ENCODE measurements around the gene FGF9. TPM values are rescaled to one million over a fixed set of nuclear protein-coding genes. Genes with fewer than 3 reads are reported as not detected.
A peak's percentile ranks its signal among the peaks of the same experiment; 100 is the strongest.

The FGF9 gene
- total RNA-seq, 5 donors from 2014 or later (not counting 1 experiment from before 2014, with no cell fraction given) = 1.2 to 3.7 (median 2.9) TPM

GRCh38 chr13:21638319-21639282 is 32.3 kb upstream of the FGF9 start:
- Histone ChIP-seq H3K27ac (ENCODE audit: low read length) (no peak overlapping the region), H3K27me3 (replicated peaks in 1 of 2; ENCODE audit: control insufficient read depth in 2 of 2, extremely low read depth in 1 of 2, insufficient read depth in 2 of 2, low read length in 1 of 2) (peaks cover 0 to 14% of the 10 kb centered on the region in 2 experiments), H3K36me3 (ENCODE audit: control insufficient read depth in 2 of 2, extremely low read depth in 1 of 2, insufficient read depth in 1 of 2, low read length in 1 of 2) (no peaks in the 10 kb centered on the region), H3K9me3 (no peaks in the 10 kb centered on the region), H3K4me1 (ENCODE audit: control insufficient read depth in 1 of 2, extremely low read depth in 1 of 2, insufficient read depth in 2 of 2, low read length in 2 of 2) (peaks cover 0 to 3% of the 10 kb centered on the region in 2 experiments), H3K4me3 (ENCODE audit: control insufficient read depth in 1 of 2, extremely low read depth in 1 of 2, low read length in 1 of 2) (no peak overlapping the region)
- Mint-ChIP-seq H3K27me3 (peaks cover 5 to 12% of the 10 kb centered on the region in 2 donors), H3K36me3 (no peaks in the 10 kb centered on the region), H3K4me1 (peaks cover 0 to 4% (median 2%) of the 10 kb centered on the region in 3 donors), H3K27ac (no peak overlapping the region), H3K4me3 (no peak overlapping the region), H3K9me3 (no peaks in the 10 kb centered on the region)
- 0% methylated on average over 1 of the region's 6 CpGs for WGBS (ENCODE audit: insufficient coverage)
- DNase-seq (peak in 17 of 35 experiments; percentile 8 to 66 (median 16)), ATAC-seq (replicated peaks in 1 of 4) (no peak)
- CTCF ChIA-PET = interaction anchor here (0.5 to 1.8 kb wide), 22 partner anchors 9 to 1157 kb away, joined by 3 to 14 read pairs (median 3); partner anchors contain the start of genes FGF9 (in 1 of the 2) and MICU2 (in 1 of the 2)
- POLR2A ChIA-PET = interaction anchor here in 1 of 2 donors (0.5 kb wide), 1 partner anchor 567 kb away, joined by 5 read pairs; no protein-coding TSS in a partner anchor

GRCh38 chr13:21639561-21639960 is 31.3 kb upstream of the FGF9 start:
- no peak overlapping the region for H3K4me3 Mint-ChIP-seq
- Histone ChIP-seq H3K9me3 (no peaks in the 10 kb centered on the region), H3K4me3 (ENCODE audit: control insufficient read depth in 1 of 2, extremely low read depth in 1 of 2, low read length in 1 of 2) (no peak overlapping the region), H3K4me1 (ENCODE audit: control insufficient read depth in 1 of 2, extremely low read depth in 1 of 2, insufficient read depth in 2 of 2, low read length in 2 of 2) (peaks cover 0 to 3% of the 10 kb centered on the region in 2 experiments), H3K27me3 (replicated peaks in 1 of 2; ENCODE audit: control insufficient read depth in 2 of 2, extremely low read depth in 1 of 2, insufficient read depth in 2 of 2, low read length in 1 of 2) (peaks cover 0 to 14% of the 10 kb centered on the region in 2 experiments), H3K36me3 (ENCODE audit: control insufficient read depth in 2 of 2, extremely low read depth in 1 of 2, insufficient read depth in 1 of 2, low read length in 1 of 2) (no peaks in the 10 kb centered on the region), H3K27ac (ENCODE audit: low read length) (no peak overlapping the region)
- no peak for DNase-seq
- ATAC-seq (replicated peaks in 1 of 4) = no peak
- ChIA-PET CTCF (interaction anchor here in 1 of 2 donors (1.4 kb wide), 1 partner anchor 36 kb away, joined by 4 read pairs; the partner anchor contains the start of gene MICU2), POLR2A (no interaction called here)
- WGBS (ENCODE audit: insufficient coverage) = 20% methylated on average over 1 of the region's 5 CpGs
- peaks cover 0 to 4% (median 2%) of the 10 kb centered on the region in 3 donors for H3K4me1 Mint-ChIP-seq
- no peaks in the 10 kb centered on the region for H3K9me3 Mint-ChIP-seq
- no peak overlapping the region for H3K27ac Mint-ChIP-seq
- peaks cover 5 to 12% of the 10 kb centered on the region in 2 donors for H3K27me3 Mint-ChIP-seq
- no peaks in the 10 kb centered on the region for H3K36me3 Mint-ChIP-seq

GRCh38 chr13:21641629-21642028 is 29.2 kb upstream of the FGF9 start:
- Histone ChIP-seq H3K9me3 (no peaks in the 10 kb centered on the region), H3K4me1 (ENCODE audit: control insufficient read depth in 1 of 2, extremely low read depth in 1 of 2, insufficient read depth in 2 of 2, low read length in 2 of 2) (peaks cover 0 to 3% of the 10 kb centered on the region in 2 experiments), H3K27ac (ENCODE audit: low read length) (no peak overlapping the region), H3K36me3 (ENCODE audit: control insufficient read depth in 2 of 2, extremely low read depth in 1 of 2, insufficient read depth in 1 of 2, low read length in 1 of 2) (no peaks in the 10 kb centered on the region), H3K27me3 (replicated peaks in 1 of 2; ENCODE audit: control insufficient read depth in 2 of 2, extremely low read depth in 1 of 2, insufficient read depth in 2 of 2, low read length in 1 of 2) (peaks cover 0 to 8% of the 10 kb centered on the region in 2 experiments), H3K4me3 (ENCODE audit: control insufficient read depth in 1 of 2, extremely low read depth in 1 of 2, low read length in 1 of 2) (no peak overlapping the region)
- H3K4me3 Mint-ChIP-seq = no peak overlapping the region
- 100% methylated on average over 1 of the region's 2 CpGs for WGBS (ENCODE audit: insufficient coverage)
- peaks cover 0 to 4% (median 2%) of the 10 kb centered on the region in 3 donors for H3K4me1 Mint-ChIP-seq
- H3K36me3 Mint-ChIP-seq = no peaks in the 10 kb centered on the region
- no peaks in the 10 kb centered on the region for H3K9me3 Mint-ChIP-seq
- no peak overlapping the region for H3K27ac Mint-ChIP-seq
- POLR2A ChIA-PET = no interaction called here
- H3K27me3 Mint-ChIP-seq = peaks cover 6 to 7% of the 10 kb centered on the region in 2 donors
- DNase-seq (no peak), ATAC-seq (replicated peaks in 1 of 4) (no peak)
- CTCF ChIA-PET = interaction anchor here (0.9 to 1.2 kb wide), 3 partner anchors 24 to 637 kb away, joined by 3 to 4 read pairs (median 3); no protein-coding TSS in a partner anchor

- Histone ChIP-seq H3K27me3 (replicated peaks in 1 of 2; ENCODE audit: control insufficient read depth in 2 of 2, extremely low read depth in 1 of 2, insufficient read depth in 2 of 2, low read length in 1 of 2) (peaks cover 6% of the 10 kb centered on the region in 2 experiments), H3K9me3 (no peaks in the 10 kb centered on the region), H3K4me3 (ENCODE audit: control insufficient read depth in 1 of 2, extremely low read depth in 1 of 2, low read length in 1 of 2) (no peak overlapping the region), H3K4me1 (ENCODE audit: control insufficient read depth in 1 of 2, extremely low read depth in 1 of 2, insufficient read depth in 2 of 2, low read length in 2 of 2) (no peaks in the 10 kb centered on the region), H3K36me3 (ENCODE audit: control insufficient read depth in 2 of 2, extremely low read depth in 1 of 2, insufficient read depth in 1 of 2, low read length in 1 of 2) (no peaks in the 10 kb centered on the region), H3K27ac (ENCODE audit: low read length) (no peak overlapping the region)
- Mint-ChIP-seq H3K4me1 (no peaks in the 10 kb centered on the region), H3K36me3 (no peaks in the 10 kb centered on the region), H3K27me3 (peaks cover 26 to 30% of the 10 kb centered on the region in 2 donors), H3K27ac (no peak overlapping the region), H3K4me3 (no peak overlapping the region), H3K9me3 (peaks cover 8 to 12% (median 8%) of the 10 kb centered on the region in 3 donors)
- no peak for ATAC-seq (replicated peaks in 1 of 4)
- no CpG with 5 or more reads among the region's 4 CpGs for WGBS (ENCODE audit: insufficient coverage)
- ChIA-PET CTCF (no interaction called here), POLR2A (no interaction called here)
- DNase-seq = no peak
Observed at GRCh38 chr13:21657538-21657937, 13.3 kb upstream of the FGF9 start.

- POLR2A ChIA-PET = no interaction called here
Observed at GRCh38 chr13:21659087-21659486, 11.8 kb upstream of the FGF9 start.

GRCh38 chr13:21661097-21661909 is 9.6 kb upstream of the FGF9 start:
- H3K27me3 Mint-ChIP-seq = peaks cover 21 to 22% of the 10 kb centered on the region in 2 donors
- H3K4me3 ChIP-seq (ENCODE audit: control insufficient read depth in 1 of 2, extremely low read depth in 1 of 2, low read length in 1 of 2) = no peak overlapping the region
- H3K4me1 ChIP-seq (ENCODE audit: control insufficient read depth in 1 of 2, extremely low read depth in 1 of 2, insufficient read depth in 2 of 2, low read length in 2 of 2) = no peaks in the 10 kb centered on the region
- no peak overlapping the region for H3K27ac Mint-ChIP-seq
- no CpG with 5 or more reads among the region's 2 CpGs for WGBS (ENCODE audit: insufficient coverage)
- no peak overlapping the region for H3K4me3 Mint-ChIP-seq
- peaks cover 3 to 5% (median 3%) of the 10 kb centered on the region in 3 donors for H3K9me3 Mint-ChIP-seq
- no peaks in the 10 kb centered on the region for H3K36me3 Mint-ChIP-seq
- H3K27me3 ChIP-seq (replicated peaks in 1 of 2; ENCODE audit: control insufficient read depth in 2 of 2, extremely low read depth in 1 of 2, insufficient read depth in 2 of 2, low read length in 1 of 2) = peaks cover 6% of the 10 kb centered on the region in 2 experiments
- no peak for DNase-seq
- H3K27ac ChIP-seq (ENCODE audit: low read length) = no peak overlapping the region
- H3K4me1 Mint-ChIP-seq = no peaks in the 10 kb centered on the region
- ATAC-seq (replicated peaks in 1 of 4) = no peak
- ChIA-PET POLR2A (no interaction called here), CTCF (interaction anchor here in 1 of 2 donors (1.3 kb wide), 1 partner anchor 9 kb away, joined by 3 read pairs; no protein-coding TSS in a partner anchor)
- H3K36me3 ChIP-seq (ENCODE audit: control insufficient read depth in 2 of 2, extremely low read depth in 1 of 2, insufficient read depth in 1 of 2, low read length in 1 of 2) = no peaks in the 10 kb centered on the region
- no peaks in the 10 kb centered on the region for H3K9me3 ChIP-seq

More at GRCh38 chr13:21659087-21659486, 11.8 kb upstream of the FGF9 start:
- Histone ChIP-seq H3K4me3 (ENCODE audit: control insufficient read depth in 1 of 2, extremely low read depth in 1 of 2, low read length in 1 of 2) (no peak overlapping the region), H3K27ac (ENCODE audit: low read length) (no peak overlapping the region), H3K27me3 (replicated peaks in 1 of 2; ENCODE audit: control insufficient read depth in 2 of 2, extremely low read depth in 1 of 2, insufficient read depth in 2 of 2, low read length in 1 of 2) (peaks cover 6% of the 10 kb centered on the region in 2 experiments), H3K9me3 (no peaks in the 10 kb centered on the region), H3K36me3 (ENCODE audit: control insufficient read depth in 2 of 2, extremely low read depth in 1 of 2, insufficient read depth in 1 of 2, low read length in 1 of 2) (no peaks in the 10 kb centered on the region), H3K4me1 (ENCODE audit: control insufficient read depth in 1 of 2, extremely low read depth in 1 of 2, insufficient read depth in 2 of 2, low read length in 2 of 2) (no peaks in the 10 kb centered on the region)
- ATAC-seq (replicated peaks in 1 of 4) (no peak), DNase-seq (no peak)
- H3K27ac Mint-ChIP-seq = no peak overlapping the region
- H3K27me3 Mint-ChIP-seq = peaks cover 26 to 28% of the 10 kb centered on the region in 2 donors
- H3K4me1 Mint-ChIP-seq = no peaks in the 10 kb centered on the region
- H3K36me3 Mint-ChIP-seq = no peaks in the 10 kb centered on the region
- CTCF ChIA-PET = interaction anchor here in 1 of 2 donors (0.5 to 0.6 kb wide), 2 partner anchors 21 to 83 kb away, joined by 3 read pairs; no protein-coding TSS in a partner anchor
- H3K4me3 Mint-ChIP-seq = no peak overlapping the region
- WGBS (ENCODE audit: insufficient coverage) = 52% methylated on average over 2 of the region's 6 CpGs
- H3K9me3 Mint-ChIP-seq = peaks cover 8 to 12% (median 8%) of the 10 kb centered on the region in 3 donors
